SJCRH30 (cell line): ENCODE measurements around the gene FUCA2. TPM values are rescaled to one million over a fixed set of nuclear protein-coding genes. Genes with fewer than 3 reads are reported as not detected.
"Not testable (repeated sequence)": the region's sequence is repeated elsewhere in the genome, so short reads cannot be mapped to it uniquely, and the experiment has no call there.

Source experiments
- DNase-seq, 2 experiments: peaks; one replicate each; pipeline ENCODE4 v3.0.0-alpha.2; 2015 to 2020
- H3K27ac ChIP-seq: fragments of 250-450 bp; sonication (Bioruptor Pico); 2 replicates; pipeline ENCODE4 v1.5.1; 2020; ENCODE audit warnings: mild to moderate bottlenecking, moderate library complexity
- H3K27me3 ChIP-seq: fragments of 250-450 bp; sonication (Bioruptor Pico); 2 replicates; pipeline ENCODE4 v1.5.1; 2020; ENCODE audit warnings: mild to moderate bottlenecking, moderate library complexity
- H3K36me3 ChIP-seq: fragments of 250-450 bp; sonication (Bioruptor Pico); 2 replicates; pipeline ENCODE4 v1.5.1; 2020; ENCODE audit warnings: mild to moderate bottlenecking, moderate library complexity
- H3K4me1 ChIP-seq: fragments of 250-450 bp; sonication (Bioruptor Pico); 2 replicates; pipeline ENCODE4 v1.5.1; 2020; ENCODE audit warnings: mild to moderate bottlenecking, moderate library complexity
- H3K4me3 ChIP-seq: fragments of 250-450 bp; sonication (Bioruptor Pico); 2 replicates; pipeline ENCODE4 v1.5.1; 2020; ENCODE audit warnings: mild to moderate bottlenecking, moderate library complexity
- H3K9me3 ChIP-seq: fragments of 250-450 bp; sonication (Bioruptor Pico); replicated peaks from 2 replicates; pipeline ENCODE4 v1.5.1; 2020; ENCODE audit warnings: mild to moderate bottlenecking, moderate library complexity
- total RNA-seq: library from RNA; depleted of rRNA; stranded (reverse); fragments of >200 nt; shearing (Covaris generic); gene quantifications from 2 replicates; pipeline ENCODE4 v1.2.3, GENCODE V29; 2014

The FUCA2 gene
- total RNA-seq, 1 experiment from 2014 or later, result 40.3 TPM

- no peaks in the 10 kb centered on the region for H3K4me1 ChIP-seq
- H3K36me3 ChIP-seq, result peaks cover 31% of the 10 kb centered on the region
- H3K27ac ChIP-seq, result no peak overlapping the region
- H3K27me3 ChIP-seq, result no peaks in the 10 kb centered on the region
- H3K9me3 ChIP-seq, result no peaks in the 10 kb centered on the region
- H3K4me3 ChIP-seq, result no peak overlapping the region
- DNase-seq, result no peak
Observed at GRCh38 chr6:143498428-143498827, 13.1 kb downstream of the FUCA2 start.

GRCh38 chr6:143496974-143497373, 14.5 kb downstream of the FUCA2 start:
- Histone ChIP-seq H3K27me3 (no peaks in the 10 kb centered on the region), H3K4me3 (no peak overlapping the region), H3K27ac (no peak overlapping the region), H3K36me3 (peaks cover 31% of the 10 kb centered on the region), H3K4me1 (no peaks in the 10 kb centered on the region), H3K9me3 (no peaks in the 10 kb centered on the region)
- no peak for DNase-seq

GRCh38 chr6:143490775-143491174, 20.7 kb downstream of the FUCA2 start:
- H3K9me3 ChIP-seq, result no peaks in the 10 kb centered on the region
- DNase-seq, result no peak
- H3K36me3 ChIP-seq, result peaks cover 6% of the 10 kb centered on the region
- H3K27me3 ChIP-seq, result no peaks in the 10 kb centered on the region
- no peak overlapping the region for H3K4me3 ChIP-seq
- H3K27ac ChIP-seq, result no peak overlapping the region
- no peaks in the 10 kb centered on the region for H3K4me1 ChIP-seq

GRCh38 chr6:143490244-143490643, 21.3 kb downstream of the FUCA2 start:
- Histone ChIP-seq H3K27ac (no peak overlapping the region), H3K27me3 (no peaks in the 10 kb centered on the region), H3K9me3 (no peaks in the 10 kb centered on the region), H3K36me3 (peaks cover 3% of the 10 kb centered on the region; the same call in 1 of the 2 replicates), H3K4me3 (no peak overlapping the region), H3K4me1 (no peaks in the 10 kb centered on the region)
- DNase-seq, result no peak

GRCh38 chr6:143486752-143487151, 24.8 kb downstream of the FUCA2 start:
- no peak overlapping the region for H3K4me3 ChIP-seq
- no peaks in the 10 kb centered on the region for H3K27me3 ChIP-seq
- H3K4me1 ChIP-seq, result no peaks in the 10 kb centered on the region
- H3K36me3 ChIP-seq, result no peaks in the 10 kb centered on the region
- H3K9me3 ChIP-seq, result no peaks in the 10 kb centered on the region
- no peak for DNase-seq
- H3K27ac ChIP-seq, result no peak overlapping the region

- H3K27me3 ChIP-seq, result no peaks in the 10 kb centered on the region
- H3K27ac ChIP-seq, result no peak overlapping the region
- no peak for DNase-seq
- no peaks in the 10 kb centered on the region for H3K9me3 ChIP-seq
- no peaks in the 10 kb centered on the region for H3K4me1 ChIP-seq
- H3K36me3 ChIP-seq, result no peaks in the 10 kb centered on the region
- H3K4me3 ChIP-seq, result no peak overlapping the region
Observed at GRCh38 chr6:143485967-143486366, 25.6 kb downstream of the FUCA2 start.

GRCh38 chr6:143482593-143482992, 28.9 kb downstream of the FUCA2 start:
- Histone ChIP-seq H3K27ac (no peak overlapping the region), H3K9me3 (no peaks in the 10 kb centered on the region), H3K4me3 (no peak overlapping the region), H3K27me3 (no peaks in the 10 kb centered on the region), H3K4me1 (no peaks in the 10 kb centered on the region), H3K36me3 (peaks cover 2% of the 10 kb centered on the region; the same call in 1 of the 2 replicates)
- no peak for DNase-seq

GRCh38 chr6:143478479-143479062, 32.9 kb downstream of the FUCA2 start:
- H3K27me3 ChIP-seq, result no peaks in the 10 kb centered on the region
- H3K9me3 ChIP-seq, result no peaks in the 10 kb centered on the region
- no peak overlapping the region for H3K27ac ChIP-seq
- H3K4me3 ChIP-seq, result no peak overlapping the region
- peaks cover 2% of the 10 kb centered on the region; the same call in 1 of the 2 replicates for H3K36me3 ChIP-seq
- no peak for DNase-seq
- no peaks in the 10 kb centered on the region for H3K4me1 ChIP-seq

- H3K27ac ChIP-seq, result no peak overlapping the region
- no peaks in the 10 kb centered on the region for H3K4me1 ChIP-seq
- no peak for DNase-seq
- peaks cover 7% of the 10 kb centered on the region; the same call in 1 of the 2 replicates for H3K36me3 ChIP-seq
- no peak overlapping the region for H3K4me3 ChIP-seq
- no peaks in the 10 kb centered on the region for H3K27me3 ChIP-seq
- H3K9me3 ChIP-seq, result no peaks in the 10 kb centered on the region
Observed at GRCh38 chr6:143476545-143476944, 35.0 kb downstream of the FUCA2 start.

GRCh38 chr6:143471822-143472221, 39.7 kb downstream of the FUCA2 start:
- DNase-seq, result no peak
- no peaks in the 10 kb centered on the region for H3K27me3 ChIP-seq
- H3K27ac ChIP-seq, result no peak overlapping the region
- no peaks in the 10 kb centered on the region for H3K4me1 ChIP-seq
- 0 out of 2 replicates have a peak, but pooled peaks cover 5% of the 10 kb centered on the region for H3K36me3 ChIP-seq
- no peak overlapping the region for H3K4me3 ChIP-seq
- no peaks in the 10 kb centered on the region for H3K9me3 ChIP-seq

GRCh38 chr6:143468823-143469222, 42.7 kb downstream of the FUCA2 start:
- not testable (repeated sequence) for H3K27me3 ChIP-seq, H3K4me3 ChIP-seq, H3K4me1 ChIP-seq, H3K9me3 ChIP-seq, H3K27ac ChIP-seq, DNase-seq
- peaks cover 13% of the 10 kb centered on the region; the same call in 1 of the 2 replicates for H3K36me3 ChIP-seq

- Histone ChIP-seq H3K27me3 (no peaks in the 10 kb centered on the region), H3K9me3 (no peaks in the 10 kb centered on the region), H3K27ac (no peak overlapping the region), H3K4me3 (no peak overlapping the region), H3K36me3 (peaks cover 15% of the 10 kb centered on the region), H3K4me1 (no peaks in the 10 kb centered on the region)
- no peak for DNase-seq
Observed at GRCh38 chr6:143468026-143468425, 43.5 kb downstream of the FUCA2 start.

- DNase-seq, result no peak
- H3K4me3 ChIP-seq, result no peak overlapping the region
- H3K4me1 ChIP-seq, result no peaks in the 10 kb centered on the region
- H3K36me3 ChIP-seq, result peaks cover 20% of the 10 kb centered on the region
- no peaks in the 10 kb centered on the region for H3K27me3 ChIP-seq
- H3K27ac ChIP-seq, result no peak overlapping the region
- no peaks in the 10 kb centered on the region for H3K9me3 ChIP-seq
Observed at GRCh38 chr6:143465546-143465945, 46.0 kb downstream of the FUCA2 start.

- Histone ChIP-seq H3K4me1 (peaks cover 5% of the 10 kb centered on the region; the same call in 1 of the 2 replicates), H3K9me3 (no peaks in the 10 kb centered on the region), H3K27ac (no peak overlapping the region), H3K4me3 (no peak overlapping the region), H3K36me3 (peaks cover 7% of the 10 kb centered on the region), H3K27me3 (no peaks in the 10 kb centered on the region)
- DNase-seq, result no peak
Observed at GRCh38 chr6:143457563-143458359, 53.8 kb downstream of the FUCA2 start.

- no peak for DNase-seq
Observed at GRCh38 chr6:143451531-143451930, 60.0 kb downstream of the FUCA2 start.

More at GRCh38 chr6:143451531-143451930, 60.0 kb downstream of the FUCA2 start:
- H3K27me3 ChIP-seq, result no peaks in the 10 kb centered on the region
- H3K4me3 ChIP-seq, result peak overlapping the region; percentile 68
- H3K9me3 ChIP-seq, result no peaks in the 10 kb centered on the region
- H3K4me1 ChIP-seq, result peaks cover 7% of the 10 kb centered on the region
- H3K36me3 ChIP-seq, result no peaks in the 10 kb centered on the region; the same call in 1 of the 2 replicates
- no peak overlapping the region for H3K27ac ChIP-seq
